GM18505 (cell line): ENCODE results near the gene SALL1.

ENCODE experiments used
- ATAC-seq: cut with Tn5 transposase; IDR thresholded peaks from one replicate; pipeline ENCODE4 v1.9.1; 2021; ENCODE audit not compliant: unreplicated experiment
- POLR2A ChIP-seq: IDR thresholded peaks from 4 replicates; pipeline ENCODE4 v1.6.1; 2011; ENCODE audit warnings: borderline replicate concordance; ENCODE audit not compliant: insufficient read depth, insufficient read length; ENCODE audit errors: extremely low read depth

Gene SALL1

DNA sequence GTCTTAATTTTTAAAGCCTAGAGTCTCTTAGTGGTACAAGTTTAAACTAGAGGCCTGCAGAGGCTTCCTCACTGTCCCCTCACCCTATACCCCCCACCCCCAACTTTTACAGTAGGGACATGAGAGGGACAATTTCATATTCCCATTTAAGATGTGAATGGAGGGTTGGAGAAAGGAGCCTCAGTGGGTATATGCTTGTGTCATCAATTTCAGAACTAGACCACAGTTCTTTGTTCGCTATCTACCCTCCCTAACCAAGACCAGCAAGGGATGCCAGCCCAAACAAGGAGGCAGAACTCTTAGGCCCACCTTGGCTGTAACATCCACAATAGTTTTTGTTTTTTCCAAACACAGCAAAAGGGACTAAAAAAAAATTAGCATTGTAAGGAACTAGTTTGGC lies 14.0 kb upstream of the SALL1 start:
- TF ChIP-seq POLR2A = no peak
- ATAC-seq = no peak

- no peak for ATAC-seq
- no peak for TF ChIP-seq POLR2A
Measured at GRCh38 chr16:51164574-51164973, 13.5 kb upstream of the SALL1 start.

DNA sequence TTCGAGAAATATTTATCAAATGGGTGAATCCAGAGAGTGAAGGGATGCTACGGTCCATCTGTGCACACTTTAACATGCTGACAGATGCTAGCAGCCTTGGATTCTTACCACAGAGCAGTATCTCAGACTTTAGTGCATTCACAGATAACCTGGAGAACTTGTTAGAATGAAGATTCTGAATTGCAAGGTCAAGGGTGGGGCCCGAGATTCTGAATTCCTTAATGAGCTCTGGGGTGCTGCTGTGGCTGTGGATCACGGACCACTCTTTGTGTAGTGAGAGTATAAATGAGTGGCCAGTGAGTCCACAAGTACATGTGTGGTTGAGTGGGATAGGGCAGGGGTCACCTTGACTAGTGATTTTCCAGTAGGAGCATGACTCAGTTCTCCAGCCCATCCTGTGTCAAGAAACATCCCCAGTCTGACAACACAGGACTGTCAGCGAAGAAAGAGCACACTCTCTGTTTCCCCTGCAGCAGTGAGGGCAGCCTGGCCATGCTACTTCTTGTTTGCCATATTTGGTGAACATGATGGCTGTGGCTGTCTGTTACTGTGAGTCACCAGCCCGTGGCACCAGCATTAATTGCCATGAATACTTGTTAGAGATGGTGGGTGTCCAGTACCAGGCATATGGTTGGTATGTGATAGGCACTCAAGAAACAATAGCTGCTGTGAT lies 13.0 kb upstream of the SALL1 start:
- TF ChIP-seq POLR2A = no peak
- no peak for ATAC-seq

GRCh38 chr16:51163366-51163765 lies 12.3 kb upstream of the SALL1 start:
- ATAC-seq = no peak
- TF ChIP-seq POLR2A = no peak

DNA sequence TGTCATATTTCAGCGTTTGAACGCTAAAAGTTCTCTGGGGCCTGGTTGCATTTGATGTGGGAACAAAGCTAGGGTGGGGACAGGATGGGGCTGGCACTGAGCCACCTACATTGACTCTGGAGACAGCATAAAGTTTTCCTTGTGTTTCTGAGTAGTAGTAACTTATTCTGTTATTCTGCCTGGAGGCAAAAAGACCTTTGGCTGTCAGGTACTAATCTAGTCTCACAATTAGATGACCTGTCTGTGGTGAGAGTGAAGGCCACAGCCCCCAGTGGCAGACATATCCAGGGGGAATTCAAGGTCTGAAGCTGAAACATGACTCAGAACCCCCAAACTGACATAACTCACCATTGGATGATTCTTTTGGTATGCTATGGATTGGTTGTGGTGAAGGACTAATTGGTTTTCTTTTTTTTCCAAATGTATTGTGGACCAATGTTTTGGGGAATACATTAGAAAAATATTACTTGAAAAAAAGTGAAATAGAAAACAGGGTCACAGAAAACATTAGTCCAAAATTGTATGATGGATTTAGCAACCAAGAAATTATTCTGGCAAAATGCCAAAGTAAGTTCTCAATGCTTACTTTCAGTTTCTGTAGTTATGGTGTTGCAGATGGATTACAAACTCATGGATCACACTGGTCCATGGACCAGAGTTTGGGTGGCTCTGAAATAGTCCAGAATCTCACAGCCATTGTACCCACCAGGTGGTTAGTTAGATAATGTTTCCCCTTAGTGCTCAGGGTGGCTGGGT lies 10.5 kb upstream of the SALL1 start:
- ATAC-seq = no peak
- no peak for TF ChIP-seq POLR2A

- no peak for TF ChIP-seq POLR2A
- ATAC-seq = no peak
Measured at GRCh38 chr16:51159865-51160264, 8.8 kb upstream of the SALL1 start.

DNA sequence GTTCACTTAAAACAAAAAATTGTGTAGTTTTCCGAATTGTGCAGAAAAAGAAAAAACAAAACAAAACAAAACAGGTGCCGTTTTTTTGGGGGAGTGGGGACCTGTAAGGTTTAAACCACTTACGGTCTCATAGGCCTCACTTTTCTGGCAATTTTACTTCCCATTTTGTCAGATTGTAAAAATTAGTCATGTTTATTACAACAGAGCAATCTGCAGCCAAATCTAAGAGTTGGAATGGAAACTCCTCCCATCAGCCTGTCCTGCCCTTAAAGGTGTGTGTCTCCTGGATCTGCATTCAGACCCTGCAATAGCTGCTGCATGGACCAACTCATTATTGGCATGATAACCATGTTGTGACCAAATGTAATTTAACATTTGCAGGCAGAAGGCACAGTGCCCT lies 8.2 kb upstream of the SALL1 start:
- no peak for ATAC-seq
- no peak for TF ChIP-seq POLR2A

DNA sequence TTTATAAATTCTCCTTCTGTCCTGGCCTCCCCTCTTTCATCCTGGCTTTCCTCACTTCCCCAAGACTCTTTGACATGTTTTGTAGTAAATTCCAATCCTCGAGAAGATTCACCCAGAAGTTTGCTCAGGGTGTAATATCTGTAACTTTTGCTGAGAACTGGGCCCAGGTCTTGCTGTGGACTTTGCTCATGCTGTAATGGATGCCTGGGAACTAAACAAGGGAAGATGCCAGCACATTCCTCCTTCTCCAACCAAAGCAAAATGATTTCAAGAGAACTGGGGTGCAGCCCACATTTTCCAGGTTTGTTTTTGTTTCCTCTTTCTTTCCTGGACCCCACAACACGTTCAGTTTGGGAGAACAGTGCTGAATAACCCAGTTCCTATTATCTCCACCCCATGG lies 6.6 kb upstream of the SALL1 start:
- ATAC-seq = no peak

GRCh38 chr16:51156807-51157200 lies 5.7 kb upstream of the SALL1 start:
- ATAC-seq = no peak
- TF ChIP-seq POLR2A = no peak

More for the DNA sequence above, 6.6 kb upstream of the SALL1 start:
- TF ChIP-seq POLR2A = no peak

GRCh38 chr16:51155820-51156806 lies 5.0 kb upstream of the SALL1 start:
- no peak for TF ChIP-seq POLR2A
- no peak for ATAC-seq

GRCh38 chr16:51155199-51155607 lies 4.1 kb upstream of the SALL1 start:
- no peak for ATAC-seq
- no peak for TF ChIP-seq POLR2A

- ATAC-seq = no peak
- TF ChIP-seq POLR2A = no peak
Measured at GRCh38 chr16:51154271-51155171, 3.5 kb upstream of the SALL1 start.

DNA sequence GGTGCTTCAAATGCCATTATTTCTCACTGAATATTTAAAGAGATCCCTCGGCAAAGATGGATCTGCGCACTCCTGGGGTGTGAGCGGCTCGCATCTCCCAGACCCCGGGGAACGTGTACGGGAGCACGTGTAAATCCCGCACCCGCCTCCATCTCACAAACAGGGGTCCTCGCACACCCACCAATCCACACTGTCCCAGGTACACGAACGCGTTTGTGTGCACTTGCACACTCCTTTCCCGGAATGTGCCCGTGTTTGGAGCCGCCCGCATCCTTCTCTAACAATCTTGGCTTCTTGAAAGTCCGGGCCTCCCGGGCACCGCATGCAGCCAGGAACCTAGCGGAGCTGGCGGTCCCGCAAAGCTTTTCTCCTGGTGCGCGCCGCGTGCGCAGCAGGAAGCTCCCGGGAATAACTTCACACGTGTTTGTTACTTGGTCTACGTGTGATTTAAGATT lies 2.5 kb upstream of the SALL1 start:
- TF ChIP-seq POLR2A = no peak
- no peak for ATAC-seq
